ENCODE data around the gene POC1A.

Gene POC1A

GRCh38 chr3:52067046-52067445, 87.2 kb downstream of the POC1A start:
- TF ChIP-seq CREB1 (IDR thresholded peaks at IDR 0.05; ENCODE audit: low read depth) (no peak), FOXM1 (IDR thresholded peaks at IDR 0.05; ENCODE audit: borderline replicate concordance, low read depth) (no peak), YY1 (IDR thresholded peaks at IDR 0.05; ENCODE audit: low read depth) (no peak), MAX (IDR thresholded peaks at IDR 0.05) (no peak), TEAD4 (IDR thresholded peaks at IDR 0.05) (no peak), EP300 (IDR thresholded peaks at IDR 0.05; ENCODE audit: borderline replicate concordance) (no peak), USF1 (IDR thresholded peaks at IDR 0.05) (no peak), ZBTB7A (IDR thresholded peaks at IDR 0.05; ENCODE audit: low read depth) (no peak), CEBPB (IDR thresholded peaks at IDR 0.05) (no peak), NFIC (IDR thresholded peaks at IDR 0.05) (no peak), REST (IDR thresholded peaks at IDR 0.05; ENCODE audit: low read depth) (no peak), EGR1 (IDR thresholded peaks at IDR 0.05) (no peak), TAF1 (IDR thresholded peaks at IDR 0.05; ENCODE audit: low read depth) (no peak), RAD21 (IDR thresholded peaks at IDR 0.05; ENCODE audit: low read depth) (no peak), TCF12 (IDR thresholded peaks at IDR 0.05; ENCODE audit: low read depth) (no peak)

- TF ChIP-seq TAF1 (IDR thresholded peaks at IDR 0.05; ENCODE audit: low read depth) (no peak), CREB1 (IDR thresholded peaks at IDR 0.05; ENCODE audit: low read depth) (no peak), CEBPB (IDR thresholded peaks at IDR 0.05) (no peak), NFIC (IDR thresholded peaks at IDR 0.05) (no peak), YY1 (IDR thresholded peaks at IDR 0.05; ENCODE audit: low read depth) (no peak), TEAD4 (IDR thresholded peaks at IDR 0.05) (no peak), ZBTB7A (IDR thresholded peaks at IDR 0.05; ENCODE audit: low read depth) (no peak), TCF12 (IDR thresholded peaks at IDR 0.05; ENCODE audit: low read depth) (no peak), FOXM1 (IDR thresholded peaks at IDR 0.05; ENCODE audit: borderline replicate concordance, low read depth) (no peak), EP300 (IDR thresholded peaks at IDR 0.05; ENCODE audit: borderline replicate concordance) (no peak)
These were observed 88.9 kb downstream of the POC1A start for GRCh38 chr3:52065264-52065756.

- TF ChIP-seq ZBTB7A (IDR thresholded peaks at IDR 0.05; ENCODE audit: low read depth): no peak
- TF ChIP-seq FOXM1 (IDR thresholded peaks at IDR 0.05; ENCODE audit: borderline replicate concordance, low read depth): no peak
- no peak for TF ChIP-seq CEBPB (IDR thresholded peaks at IDR 0.05)
- TF ChIP-seq TCF12 (IDR thresholded peaks at IDR 0.05; ENCODE audit: low read depth): no peak
- TF ChIP-seq TEAD4 (IDR thresholded peaks at IDR 0.05): no peak
- no peak for TF ChIP-seq TAF1 (IDR thresholded peaks at IDR 0.05; ENCODE audit: low read depth)
- TF ChIP-seq REST (IDR thresholded peaks at IDR 0.05; ENCODE audit: low read depth): no peak
- TF ChIP-seq USF1 (IDR thresholded peaks at IDR 0.05): no peak
- TF ChIP-seq RAD21 (IDR thresholded peaks at IDR 0.05; ENCODE audit: low read depth): no peak
- no peak for TF ChIP-seq EGR1 (IDR thresholded peaks at IDR 0.05)
- no peak for TF ChIP-seq NFIC (IDR thresholded peaks at IDR 0.05)
- TF ChIP-seq YY1 (IDR thresholded peaks at IDR 0.05; ENCODE audit: low read depth): no peak
- TF ChIP-seq MAX (IDR thresholded peaks at IDR 0.05): no peak
- TF ChIP-seq EP300 (IDR thresholded peaks at IDR 0.05; ENCODE audit: borderline replicate concordance): no peak
- TF ChIP-seq CREB1 (IDR thresholded peaks at IDR 0.05; ENCODE audit: low read depth): no peak
These were observed 89.7 kb downstream of the POC1A start for GRCh38 chr3:52064561-52064960.

- TF ChIP-seq YY1 (IDR thresholded peaks at IDR 0.05; ENCODE audit: low read depth): no peak
- no peak for TF ChIP-seq USF1 (IDR thresholded peaks at IDR 0.05)
- TF ChIP-seq RAD21 (IDR thresholded peaks at IDR 0.05; ENCODE audit: low read depth): no peak
- TF ChIP-seq TEAD4 (IDR thresholded peaks at IDR 0.05): no peak
- no peak for TF ChIP-seq ZBTB7A (IDR thresholded peaks at IDR 0.05; ENCODE audit: low read depth)
These were observed 91.0 kb downstream of the POC1A start for GRCh38 chr3:52063026-52063723.

GRCh38 chr3:52062505-52062904, 91.7 kb downstream of the POC1A start:
- TF ChIP-seq CEBPB (IDR thresholded peaks at IDR 0.05) (no peak), TCF12 (IDR thresholded peaks at IDR 0.05; ENCODE audit: low read depth) (no peak)

Data from Ishikawa (cell line).